KMS-11 (cell line): Measurements from ENCODE around the gene HCK.
"Not testable (repeated sequence)": the region's sequence is repeated elsewhere in the genome, so short reads cannot be mapped to it uniquely, and the experiment has no call there.

Experiments
- H2AFZ ChIP-seq: fragments of 200-600 bp; sonication (generic); 2 replicates; pipeline ENCODE4 v1.6.1; 2016; ENCODE audit warnings: antibody characterized with exemption, mixed run types, low read depth
- H3K27ac ChIP-seq: fragments of 200-600 bp; sonication (generic); 2 replicates; pipeline ENCODE4 v1.6.1; 2016; ENCODE audit warnings: mild to moderate bottlenecking, mixed run types
- H3K27me3 ChIP-seq: fragments of 200-600 bp; sonication (generic); 2 replicates; pipeline ENCODE4 v1.6.1; 2017; ENCODE audit warnings: mild to moderate bottlenecking, low read depth, mixed run types, moderate library complexity; ENCODE audit not compliant: insufficient read depth
- H3K36me3 ChIP-seq: fragments of 200-600 bp; sonication (generic); 2 replicates; pipeline ENCODE4 v1.6.1; 2017; ENCODE audit warnings: mild to moderate bottlenecking, mixed run types; ENCODE audit not compliant: insufficient read depth
- H3K4me1 ChIP-seq: fragments of 200-600 bp; sonication (generic); 2 replicates; pipeline ENCODE4 v1.6.1; 2016; ENCODE audit warnings: mild to moderate bottlenecking, low read depth, mixed run types; ENCODE audit not compliant: poor library complexity, severe bottlenecking
- H3K4me2 ChIP-seq: fragments of 200-600 bp; sonication (generic); 2 replicates; pipeline ENCODE4 v1.7.0; 2016; ENCODE audit warnings: mild to moderate bottlenecking, mixed run types
- H3K4me3 ChIP-seq: fragments of 200-600 bp; sonication (generic); IDR thresholded peaks from 2 replicates; pipeline ENCODE4 v1.6.1; 2017; ENCODE audit warnings: low read depth, low read length, mixed read lengths; ENCODE audit not compliant: insufficient read depth
- H3K79me2 ChIP-seq: fragments of 200-600 bp; sonication (generic); 2 replicates; pipeline ENCODE4 v1.6.1; 2016; ENCODE audit warnings: low read depth, mixed run types; ENCODE audit not compliant: insufficient read depth
- H3K9ac ChIP-seq: fragments of 200-600 bp; sonication (generic); 2 replicates; pipeline ENCODE4 v1.6.1; 2016; ENCODE audit warnings: mild to moderate bottlenecking, mixed run types
- H4K20me1 ChIP-seq: fragments of 200-600 bp; sonication (generic); 2 replicates; pipeline ENCODE4 v1.6.1; 2016; ENCODE audit warnings: mild to moderate bottlenecking, mixed run types; ENCODE audit not compliant: insufficient read depth
- CTCF ChIP-seq: fragments of 200-600 bp; sonication (generic); conservative IDR thresholded peaks from 2 replicates; pipeline ENCODE4 v1.6.1; 2017; ENCODE audit warnings: low read depth, mild to moderate bottlenecking, antibody characterized with exemption, low read length, moderate library complexity, mixed read lengths

Gene HCK

GRCh38 chr20:32031007-32031958, 20.8 kb upstream of the HCK start:
- peak; percentile 99 for TF ChIP-seq CTCF
- Histone ChIP-seq H3K4me3 (no peak overlapping the region), H3K9ac (no peak overlapping the region), H3K4me1 (peaks cover 3% of the 10 kb centered on the region), H3K79me2 (no peaks in the 10 kb centered on the region), H3K36me3 (no peaks in the 10 kb centered on the region), H2AFZ (peak overlapping the region; percentile 51; the same call in 1 of the 2 replicates), H3K27ac (no peak overlapping the region), H3K4me2 (peak overlapping the region; percentile 38; the same call in 1 of the 2 replicates), H3K27me3 (peaks cover 23% of the 10 kb centered on the region; the same call in 1 of the 2 replicates), H4K20me1 (no peaks in the 10 kb centered on the region)

- no peak overlapping the region for H2AFZ ChIP-seq
- H4K20me1 ChIP-seq = no peaks in the 10 kb centered on the region
- H3K9ac ChIP-seq = no peak overlapping the region
- H3K27ac ChIP-seq = no peak overlapping the region
- H3K79me2 ChIP-seq = no peaks in the 10 kb centered on the region
- no peak overlapping the region for H3K4me3 ChIP-seq
- peaks cover 14% of the 10 kb centered on the region for H3K4me1 ChIP-seq
- peaks cover 18% of the 10 kb centered on the region; the same call in 1 of the 2 replicates for H3K27me3 ChIP-seq
- H3K36me3 ChIP-seq = no peaks in the 10 kb centered on the region
- no peak for TF ChIP-seq CTCF
- no peak overlapping the region for H3K4me2 ChIP-seq
These were observed 18.7 kb upstream of the HCK start for GRCh38 chr20:32033316-32033715.

GRCh38 chr20:32033721-32034120, 18.3 kb upstream of the HCK start:
- not testable (repeated sequence) for H3K36me3 ChIP-seq, H3K79me2 ChIP-seq, H2AFZ ChIP-seq, H3K9ac ChIP-seq, H3K4me2 ChIP-seq, H3K4me3 ChIP-seq, H3K27ac ChIP-seq, H4K20me1 ChIP-seq
- Histone ChIP-seq H3K4me1 (peaks cover 14% of the 10 kb centered on the region), H3K27me3 (peaks cover 18% of the 10 kb centered on the region; the same call in 1 of the 2 replicates)

GRCh38 chr20:32034581-32035425, 17.2 kb upstream of the HCK start:
- Histone ChIP-seq H3K79me2 (no peaks in the 10 kb centered on the region), H2AFZ (no peak overlapping the region), H4K20me1 (no peaks in the 10 kb centered on the region), H3K4me3 (no peak overlapping the region), H3K4me2 (no peak overlapping the region), H3K9ac (no peak overlapping the region), H3K36me3 (no peaks in the 10 kb centered on the region), H3K27me3 (peaks cover 18% of the 10 kb centered on the region; the same call in 1 of the 2 replicates), H3K27ac (no peak overlapping the region), H3K4me1 (peaks cover 14% of the 10 kb centered on the region)
- TF ChIP-seq CTCF = 0 out of 2 replicates have a peak, but pooled peaks have one; percentile 27
